ENCODE measurements around the gene ELK4. TPM values are rescaled to one million over a fixed set of nuclear protein-coding genes. Genes with fewer than 3 reads are reported as not detected.

The ELK4 gene
- total and polyA plus RNA-seq, 5 donors from 2014 or later = 3.5 to 106 (median 4.7) TPM

DNA sequence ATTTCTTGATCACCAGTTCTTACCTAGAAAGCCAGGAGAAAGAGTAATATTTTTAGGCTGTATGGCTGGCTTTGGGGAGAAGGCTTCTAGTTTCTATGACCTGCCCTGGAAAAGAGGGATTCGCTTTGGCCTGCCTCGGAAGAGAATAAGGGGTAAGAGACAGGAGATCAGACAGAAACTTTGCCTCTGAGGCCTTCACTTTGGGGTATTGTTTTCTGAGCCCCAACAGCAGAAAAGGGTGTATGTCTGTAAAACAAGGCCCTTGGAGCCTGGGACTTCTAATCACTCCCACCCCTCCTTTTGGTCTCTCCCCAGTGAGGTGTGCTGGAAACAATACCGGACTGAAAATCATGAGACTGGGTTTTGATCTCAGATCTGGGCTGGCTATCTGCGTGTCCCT lies 43.4 kb upstream of the ELK4 start:
- no peak overlapping the region for H3K4me3 Mint-ChIP-seq
- peaks cover 12% of the 10 kb centered on the region for H3K4me1 ChIP-seq (ENCODE audit: control insufficient read depth, insufficient read depth, low read length, poor library complexity, severe bottlenecking)
- H3K27ac ChIP-seq (ENCODE audit: insufficient read depth, low read length, poor library complexity, severe bottlenecking) = no peak overlapping the region
- no peaks in the 10 kb centered on the region for H3K36me3 ChIP-seq (ENCODE audit: control insufficient read depth, insufficient read depth, low read length)
- no peak overlapping the region for H3K4me3 ChIP-seq (ENCODE audit: low read depth, low read length)
- peaks cover 28% of the 10 kb centered on the region for H3K27me3 Mint-ChIP-seq
- H3K9me3 ChIP-seq (ENCODE audit: control insufficient read depth in 2 of 2, low read length in 2 of 2) = no peaks in the 10 kb centered on the region
- peaks cover 8% of the 10 kb centered on the region for H3K27me3 ChIP-seq (ENCODE audit: control insufficient read depth, insufficient read depth, low read length)
- H3K27ac Mint-ChIP-seq = no peak overlapping the region
- no peaks in the 10 kb centered on the region for H3K36me3 Mint-ChIP-seq
- peaks cover 0 to 7% (median 2%) of the 10 kb centered on the region in 4 donors for H3K4me1 Mint-ChIP-seq
- H3K9me3 Mint-ChIP-seq = no peaks in the 10 kb centered on the region
- no peak for DNase-seq
- ATAC-seq (ENCODE audit: low read depth in 2 of 2) = no peak

DNA sequence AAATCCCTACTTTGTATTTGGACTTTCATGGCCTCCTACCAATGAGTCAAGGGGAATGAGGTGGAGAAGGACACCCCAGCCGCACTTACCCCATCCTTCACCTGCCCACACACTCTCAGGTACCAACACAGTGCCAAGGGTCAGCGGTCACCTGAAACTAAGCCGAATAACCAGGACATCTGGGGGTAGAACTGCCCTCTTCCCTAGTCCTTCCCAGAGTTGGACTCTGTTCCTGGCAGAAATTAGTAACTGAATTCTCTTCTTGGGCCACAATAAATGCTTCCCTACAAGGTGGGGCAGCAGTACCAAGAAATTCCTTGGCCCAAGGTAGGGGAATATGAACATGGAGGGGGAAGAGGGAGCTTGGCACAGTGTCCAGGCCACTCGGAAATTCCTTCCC lies 41.2 kb upstream of the ELK4 start:
- no peaks in the 10 kb centered on the region for H3K36me3 Mint-ChIP-seq
- no peaks in the 10 kb centered on the region for H3K4me1 Mint-ChIP-seq
- Histone ChIP-seq H3K27ac (ENCODE audit: insufficient read depth, low read length, poor library complexity, severe bottlenecking) (no peak overlapping the region), H3K4me1 (ENCODE audit: control insufficient read depth, insufficient read depth, low read length, poor library complexity, severe bottlenecking) (no peaks in the 10 kb centered on the region), H3K36me3 (ENCODE audit: control insufficient read depth, insufficient read depth, low read length) (no peaks in the 10 kb centered on the region), H3K9me3 (ENCODE audit: control insufficient read depth in 2 of 2, low read length in 2 of 2) (no peaks in the 10 kb centered on the region), H3K27me3 (ENCODE audit: control insufficient read depth, insufficient read depth, low read length) (no peaks in the 10 kb centered on the region), H3K4me3 (ENCODE audit: low read depth, low read length) (no peak overlapping the region)
- H3K27me3 Mint-ChIP-seq = peaks cover 29% of the 10 kb centered on the region
- ATAC-seq (ENCODE audit: low read depth in 2 of 2) (no peak), DNase-seq (no peak)
- no peak overlapping the region for H3K4me3 Mint-ChIP-seq
- no peaks in the 10 kb centered on the region for H3K9me3 Mint-ChIP-seq
- H3K27ac Mint-ChIP-seq = peak overlapping the region in 1 of 3 donors; percentile 38

DNA sequence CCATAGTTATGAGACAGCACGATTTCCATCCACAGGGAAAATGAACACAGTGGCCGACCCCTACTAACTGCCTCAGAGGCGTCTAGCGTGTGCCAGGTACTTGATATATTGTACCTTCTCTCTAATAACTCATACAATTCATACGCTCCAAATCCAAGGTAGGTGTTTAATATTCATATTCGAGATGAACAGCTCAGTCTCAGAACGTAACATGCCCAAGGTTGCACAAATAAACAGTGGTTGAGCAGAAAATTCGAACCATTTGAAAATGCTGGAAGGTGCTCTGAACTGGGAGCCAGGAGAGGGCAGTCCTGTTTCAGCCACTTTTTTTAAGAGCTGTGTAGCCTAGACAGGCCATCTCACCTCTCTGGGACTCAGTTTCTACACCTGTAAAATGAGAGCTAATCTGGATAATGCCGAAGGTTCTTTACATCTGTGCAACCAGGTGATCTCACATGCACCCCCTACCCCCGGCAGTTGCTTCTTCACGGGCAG lies 40.6 kb upstream of the ELK4 start:
- no peaks in the 10 kb centered on the region for H3K36me3 Mint-ChIP-seq
- no peaks in the 10 kb centered on the region for H3K4me1 Mint-ChIP-seq
- H3K9me3 Mint-ChIP-seq = no peaks in the 10 kb centered on the region
- H3K4me3 Mint-ChIP-seq = no peak overlapping the region
- H3K27me3 ChIP-seq (ENCODE audit: control insufficient read depth, insufficient read depth, low read length) = no peaks in the 10 kb centered on the region
- H3K27ac ChIP-seq (ENCODE audit: insufficient read depth, low read length, poor library complexity, severe bottlenecking) = no peak overlapping the region
- H3K27me3 Mint-ChIP-seq = peaks cover 33% of the 10 kb centered on the region
- H3K9me3 ChIP-seq (ENCODE audit: control insufficient read depth in 2 of 2, low read length in 2 of 2) = no peaks in the 10 kb centered on the region
- DNase-seq (no peak), ATAC-seq (ENCODE audit: low read depth in 2 of 2) (no peak)
- H3K4me3 ChIP-seq (ENCODE audit: low read depth, low read length) = no peak overlapping the region
- H3K4me1 ChIP-seq (ENCODE audit: control insufficient read depth, insufficient read depth, low read length, poor library complexity, severe bottlenecking) = no peaks in the 10 kb centered on the region
- H3K36me3 ChIP-seq (ENCODE audit: control insufficient read depth, insufficient read depth, low read length) = no peaks in the 10 kb centered on the region
- H3K27ac Mint-ChIP-seq = no peak overlapping the region

DNA sequence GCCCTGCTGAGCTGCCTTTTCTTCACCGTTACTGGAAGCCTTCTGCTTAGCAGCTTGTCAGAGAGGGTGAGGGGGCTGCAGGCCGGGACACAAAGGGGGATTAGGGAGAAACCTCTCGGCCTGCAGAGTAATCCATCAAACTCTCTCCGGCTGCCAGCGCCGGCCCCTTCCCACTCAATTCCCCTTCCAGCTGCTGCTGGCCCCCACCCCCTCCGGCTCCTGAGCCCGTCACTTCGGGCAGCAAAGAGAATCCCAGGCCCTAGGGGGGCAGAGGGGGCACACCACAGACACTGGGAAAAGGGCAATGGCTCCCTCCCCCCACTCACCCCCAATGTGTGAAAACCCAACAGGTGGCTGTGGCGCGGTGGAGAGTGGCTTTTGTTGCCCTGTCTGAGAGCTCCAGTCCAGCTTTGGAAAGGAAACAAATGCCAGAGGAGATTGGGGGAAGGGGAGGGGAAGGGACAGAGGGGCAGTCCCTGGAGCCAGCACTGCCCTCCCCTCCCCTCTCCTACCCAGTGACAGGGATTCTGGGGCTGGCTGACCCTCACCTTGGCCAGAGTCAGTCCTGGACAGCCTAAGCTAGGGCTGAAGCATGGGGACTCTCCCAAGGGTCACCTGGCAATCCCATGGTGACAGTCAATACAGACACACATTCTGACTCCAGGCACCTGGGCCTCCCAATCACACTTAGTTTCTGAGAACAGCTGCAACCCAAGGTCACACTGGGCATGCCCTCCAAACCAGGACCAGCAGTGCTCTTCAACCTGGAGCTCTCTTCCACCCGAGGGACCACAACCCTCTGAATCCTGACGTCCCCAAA lies 39.0 kb upstream of the ELK4 start:
- Mint-ChIP-seq H3K27me3 (peaks cover 33% of the 10 kb centered on the region), H3K4me3 (no peak overlapping the region), H3K9me3 (no peaks in the 10 kb centered on the region), H3K27ac (no peak overlapping the region), H3K4me1 (no peaks in the 10 kb centered on the region), H3K36me3 (no peaks in the 10 kb centered on the region)
- no peak for ATAC-seq (ENCODE audit: low read depth in 2 of 2)
- Histone ChIP-seq H3K27ac (ENCODE audit: insufficient read depth, low read length, poor library complexity, severe bottlenecking) (no peak overlapping the region), H3K27me3 (ENCODE audit: control insufficient read depth, insufficient read depth, low read length) (no peaks in the 10 kb centered on the region), H3K4me3 (ENCODE audit: low read depth, low read length) (no peak overlapping the region), H3K9me3 (ENCODE audit: control insufficient read depth in 2 of 2, low read length in 2 of 2) (no peaks in the 10 kb centered on the region), H3K4me1 (ENCODE audit: control insufficient read depth, insufficient read depth, low read length, poor library complexity, severe bottlenecking) (no peaks in the 10 kb centered on the region), H3K36me3 (ENCODE audit: control insufficient read depth, insufficient read depth, low read length) (no peaks in the 10 kb centered on the region)
- DNase-seq = no peak

DNA sequence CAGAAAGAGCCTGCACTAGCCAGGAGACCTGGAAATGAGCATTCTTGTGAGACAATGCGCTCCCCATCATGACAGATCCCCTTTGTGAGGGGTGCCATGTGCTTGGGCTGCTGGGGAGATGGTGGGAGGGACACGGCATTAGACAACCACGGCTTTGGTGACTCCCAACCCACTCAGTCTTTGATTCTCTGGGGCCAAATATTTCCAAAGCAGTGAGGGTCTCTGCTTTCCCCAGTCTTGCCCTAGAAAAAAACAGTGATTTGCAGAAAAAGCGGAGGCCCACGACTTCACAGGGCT lies 38.3 kb upstream of the ELK4 start:
- H3K27ac Mint-ChIP-seq = no peak overlapping the region
- H3K36me3 Mint-ChIP-seq = no peaks in the 10 kb centered on the region
- ATAC-seq (ENCODE audit: low read depth in 2 of 2) (no peak), DNase-seq (no peak)
- H3K9me3 Mint-ChIP-seq = no peaks in the 10 kb centered on the region
- H3K27me3 Mint-ChIP-seq = peaks cover 25% of the 10 kb centered on the region
- H3K9me3 ChIP-seq (ENCODE audit: control insufficient read depth in 2 of 2, low read length in 2 of 2) = no peaks in the 10 kb centered on the region
- no peak overlapping the region for H3K4me3 ChIP-seq (ENCODE audit: low read depth, low read length)
- no peaks in the 10 kb centered on the region for H3K4me1 ChIP-seq (ENCODE audit: control insufficient read depth, insufficient read depth, low read length, poor library complexity, severe bottlenecking)
- no peaks in the 10 kb centered on the region for H3K4me1 Mint-ChIP-seq
- H3K4me3 Mint-ChIP-seq = no peak overlapping the region
- no peak overlapping the region for H3K27ac ChIP-seq (ENCODE audit: insufficient read depth, low read length, poor library complexity, severe bottlenecking)
- H3K27me3 ChIP-seq (ENCODE audit: control insufficient read depth, insufficient read depth, low read length) = no peaks in the 10 kb centered on the region
- no peaks in the 10 kb centered on the region for H3K36me3 ChIP-seq (ENCODE audit: control insufficient read depth, insufficient read depth, low read length)

DNA sequence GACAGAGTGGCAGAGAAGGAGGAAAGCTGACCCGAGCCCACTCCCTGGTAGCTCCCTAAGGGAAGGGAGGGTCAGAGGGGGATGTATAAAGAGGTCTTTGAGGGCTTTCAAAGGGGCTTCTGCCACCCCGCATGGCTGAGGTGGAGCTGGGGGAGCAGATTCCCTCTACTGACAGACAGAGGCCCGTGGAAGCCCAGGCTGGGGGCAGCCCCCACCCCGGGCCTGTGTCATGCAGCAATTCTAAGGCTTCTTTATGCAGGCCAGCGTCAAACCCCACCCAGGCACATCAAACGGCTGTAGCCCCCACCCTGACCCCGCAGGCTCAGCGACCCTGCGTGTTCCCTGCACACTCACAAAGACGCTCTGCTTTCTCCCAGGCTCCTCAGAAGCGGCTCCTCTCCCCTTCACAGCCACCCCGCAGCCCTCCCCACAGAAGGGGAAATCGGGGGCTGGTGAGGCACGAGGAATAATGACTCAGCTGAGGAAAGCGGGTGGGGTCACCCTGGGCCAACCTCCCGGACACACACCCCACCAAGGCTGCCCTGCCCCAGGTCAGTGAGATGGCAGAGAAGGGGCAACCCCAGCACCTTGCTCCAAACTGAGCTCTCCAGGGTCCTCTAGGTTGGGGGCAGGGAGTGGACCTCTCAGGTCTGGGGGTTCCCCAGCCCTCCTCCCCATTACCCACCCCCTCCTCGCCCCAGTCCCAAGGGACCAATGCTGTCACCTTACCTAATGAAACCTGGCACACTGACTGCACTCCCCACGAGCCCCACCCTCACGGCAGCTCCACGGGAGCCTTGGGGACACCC lies 37.7 kb upstream of the ELK4 start:
- Mint-ChIP-seq H3K27me3 (peaks cover 20% of the 10 kb centered on the region), H3K36me3 (no peaks in the 10 kb centered on the region), H3K27ac (no peak overlapping the region), H3K4me3 (no peak overlapping the region), H3K9me3 (no peaks in the 10 kb centered on the region), H3K4me1 (no peaks in the 10 kb centered on the region)
- H3K4me1 ChIP-seq (ENCODE audit: control insufficient read depth, insufficient read depth, low read length, poor library complexity, severe bottlenecking) = no peaks in the 10 kb centered on the region
- H3K9me3 ChIP-seq (ENCODE audit: control insufficient read depth in 2 of 2, low read length in 2 of 2) = no peaks in the 10 kb centered on the region
- H3K27ac ChIP-seq (ENCODE audit: insufficient read depth, low read length, poor library complexity, severe bottlenecking) = no peak overlapping the region
- no peaks in the 10 kb centered on the region for H3K27me3 ChIP-seq (ENCODE audit: control insufficient read depth, insufficient read depth, low read length)
- ATAC-seq (ENCODE audit: low read depth in 2 of 2) (peak; percentile 18 to 35), DNase-seq (no peak)
- H3K36me3 ChIP-seq (ENCODE audit: control insufficient read depth, insufficient read depth, low read length) = no peaks in the 10 kb centered on the region
- H3K4me3 ChIP-seq (ENCODE audit: low read depth, low read length) = no peak overlapping the region

DNA sequence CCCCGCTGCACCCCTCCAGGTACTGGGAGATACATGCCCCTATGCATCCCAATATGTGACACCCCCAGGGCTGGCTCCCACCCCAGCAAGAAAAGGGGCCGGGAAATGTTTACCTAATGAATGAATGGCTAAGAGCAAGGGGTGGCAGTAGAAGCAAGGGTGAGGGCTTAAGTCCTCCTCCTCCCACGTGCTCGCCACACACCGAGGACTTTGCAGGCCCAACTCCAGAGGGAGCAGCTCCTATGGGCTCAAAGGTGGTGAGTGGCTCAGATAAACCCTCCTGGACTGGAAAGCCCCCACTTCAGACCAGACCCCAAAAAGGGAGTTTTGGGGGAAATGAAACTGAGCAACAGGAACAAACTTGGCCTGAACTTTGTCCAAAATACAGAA lies 37.1 kb upstream of the ELK4 start:
- Mint-ChIP-seq H3K9me3 (peaks cover 0 to 2% (median 0%) of the 10 kb centered on the region in 7 donors), H3K36me3 (no peaks in the 10 kb centered on the region), H3K4me3 (no peak overlapping the region), H3K27me3 (peaks cover 20% of the 10 kb centered on the region), H3K4me1 (no peaks in the 10 kb centered on the region), H3K27ac (no peak overlapping the region)
- no peaks in the 10 kb centered on the region for H3K9me3 ChIP-seq (ENCODE audit: control insufficient read depth in 2 of 2, low read length in 2 of 2)
- H3K4me3 ChIP-seq (ENCODE audit: low read depth, low read length) = no peak overlapping the region
- DNase-seq = no peak
- H3K27ac ChIP-seq (ENCODE audit: insufficient read depth, low read length, poor library complexity, severe bottlenecking) = no peak overlapping the region
- peak; percentile 28 to 39 for ATAC-seq (ENCODE audit: low read depth in 2 of 2)
- H3K36me3 ChIP-seq (ENCODE audit: control insufficient read depth, insufficient read depth, low read length) = no peaks in the 10 kb centered on the region
- no peaks in the 10 kb centered on the region for H3K27me3 ChIP-seq (ENCODE audit: control insufficient read depth, insufficient read depth, low read length)
- H3K4me1 ChIP-seq (ENCODE audit: control insufficient read depth, insufficient read depth, low read length, poor library complexity, severe bottlenecking) = no peaks in the 10 kb centered on the region

Data from CD4-positive, CD25-positive, alpha-beta regulatory T cell (primary cell).